ENCODE measurements around the gene PLAAT2. TPM values are rescaled to one million over a fixed set of nuclear protein-coding genes. Genes with fewer than 3 reads are reported as not detected.

Gene PLAAT2
- total RNA-seq, 4 donors from 2014 or later, result 4.3 TPM; not detected in 3

GRCh38 chr11:63520606-63521170, 42.5 kb downstream of the PLAAT2 start:
- no peak for DNase-seq (ENCODE audit: low spot score in 2 of 2)
- WGBS, 2 donors, result 75 to 77% methylated on average over 5 of the region's 5 CpGs
- TF ChIP-seq POLR2A (IDR thresholded peaks at IDR 0.05) (no peak), CTCF (IDR thresholded peaks at IDR 0.05) (no peak)
- H3K4me3 ChIP-seq (ENCODE audit: low read depth, poor library complexity, severe bottlenecking), result no peak overlapping the region
- intact Hi-C loops (cut with DNase I; ENCODE audit: low total_unique reads), result no loop called here

GRCh38 chr11:63518548-63518947, 44.6 kb downstream of the PLAAT2 start:
- H3K4me3 ChIP-seq (ENCODE audit: low read depth, poor library complexity, severe bottlenecking), result no peak overlapping the region
- WGBS, 2 donors, result 43 to 48% methylated on average over 1 of the region's 1 CpG
- DNase-seq (ENCODE audit: low spot score in 2 of 2), result no peak
- intact Hi-C loops (cut with DNase I; ENCODE audit: low total_unique reads), result no loop called here
- TF ChIP-seq POLR2A (IDR thresholded peaks at IDR 0.05), result no peak
- no peak for TF ChIP-seq CTCF (IDR thresholded peaks at IDR 0.05)

- intact Hi-C loops (cut with DNase I; ENCODE audit: low total_unique reads), result no loop called here
- H3K4me3 ChIP-seq (ENCODE audit: low read depth, poor library complexity, severe bottlenecking), result no peak overlapping the region
- WGBS, 2 donors, result 94 to 99% methylated on average over 5 of the region's 5 CpGs
- no peak for DNase-seq (ENCODE audit: low spot score in 2 of 2)
- TF ChIP-seq POLR2A (IDR thresholded peaks at IDR 0.05) (no peak), CTCF (IDR thresholded peaks at IDR 0.05) (no peak)
Measured at GRCh38 chr11:63517156-63517555, 46.0 kb downstream of the PLAAT2 start.

- intact Hi-C loops (cut with DNase I; ENCODE audit: low total_unique reads), result no loop called here
- TF ChIP-seq POLR2A (IDR thresholded peaks at IDR 0.05) (no peak), CTCF (IDR thresholded peaks at IDR 0.05) (no peak)
- H3K4me3 ChIP-seq (ENCODE audit: low read depth, poor library complexity, severe bottlenecking), result no peak overlapping the region
- DNase-seq (ENCODE audit: low spot score in 2 of 2), result no peak
- WGBS, 2 donors, result 97 to 98% methylated on average over 5 to 6 of the region's 6 CpGs
Measured at GRCh38 chr11:63516109-63516508, 47.1 kb downstream of the PLAAT2 start.

- no peak for DNase-seq (ENCODE audit: low spot score in 2 of 2)
- intact Hi-C loops (cut with DNase I; ENCODE audit: low total_unique reads), result no loop called here
- 92 to 94% methylated on average over 7 of the region's 7 CpGs for WGBS, 2 donors
- no peak overlapping the region for H3K4me3 ChIP-seq (ENCODE audit: low read depth, poor library complexity, severe bottlenecking)
- no peak for TF ChIP-seq CTCF (IDR thresholded peaks at IDR 0.05)
- no peak for TF ChIP-seq POLR2A (IDR thresholded peaks at IDR 0.05)
Measured at GRCh38 chr11:63512816-63513215, 50.4 kb downstream of the PLAAT2 start.
